Keratinocyte (primary cell): ENCODE data around the gene CREB3L1.

Source experiments
- CTCF ChIP-seq, 3 experiments: IDR thresholded peaks in 1 of 3; conservative IDR thresholded peaks in 1 of 3; optimal IDR thresholded peaks in 1 of 3; 2 replicates in 2 of 3; 3 replicates in 1 of 3; pipeline versions ENCODE3 to v1.5.1; 2011; ENCODE audit warnings: low read length in 3 of 3, mild to moderate bottlenecking in 3 of 3, moderate library complexity in 2 of 3, control low read depth in 1 of 3, inconsistent platforms in 1 of 3; ENCODE audit not compliant: insufficient read depth in 2 of 3; ENCODE audit errors: extremely low read depth in 1 of 3
- EZH2 ChIP-seq: IDR thresholded peaks from one replicate; pipeline ENCODE4 v1.6.1; 2012; ENCODE audit warnings: inconsistent platforms, mild to moderate bottlenecking, low read length, moderate library complexity

- TF ChIP-seq EZH2 = no peak
- no peak for TF ChIP-seq CTCF (optimal IDR thresholded peaks at IDR 0.05 in 1 of 3, IDR thresholded peaks at IDR 0.05 in 1 of 3, conservative IDR thresholded peaks at IDR 0.05 in 1 of 3; ENCODE audit: extremely low read depth in 1 of 3, insufficient read depth in 2 of 3, low read length in 3 of 3)
Observed at GRCh38 chr11:46337626-46338345, 60.3 kb downstream of the CREB3L1 start.
